Erythroblast (primary cell): ENCODE measurements around the gene DPYSL4.

Source experiments
- GATA1 ChIP-seq: IDR thresholded peaks from 2 replicates; pipeline ENCODE4 v1.6.1; 2011; ENCODE audit warnings: low read depth, mild to moderate bottlenecking, control low read depth, low read length, moderate library complexity
- POLR2A ChIP-seq: IDR thresholded peaks from 2 replicates; pipeline ENCODE4 v1.6.1; 2011; ENCODE audit warnings: mild to moderate bottlenecking, low read length

DNA sequence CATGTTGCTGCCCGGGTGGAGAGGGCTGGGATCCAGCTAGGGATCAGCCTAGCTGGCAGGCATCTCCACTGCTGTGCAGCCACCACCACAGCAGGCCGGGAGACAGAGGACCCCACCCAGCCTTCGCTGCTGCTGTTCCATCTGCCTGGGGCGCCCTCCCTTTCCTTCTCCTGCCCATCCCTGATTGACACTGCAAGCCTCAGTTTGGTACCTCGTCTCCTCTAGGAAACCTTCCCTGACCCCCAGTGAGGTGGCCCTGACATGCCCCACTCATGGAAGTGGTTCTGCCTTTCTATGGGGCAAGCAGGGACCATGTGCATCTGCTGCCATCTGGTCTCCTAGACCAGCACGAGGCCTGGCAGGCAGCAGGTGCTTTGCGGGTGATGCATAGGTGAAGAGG is 30.4 kb upstream of the DPYSL4 start:
- TF ChIP-seq POLR2A (no peak), GATA1 (no peak)
